Measurements from ENCODE around the gene CD81. TPM values are rescaled to one million over a fixed set of nuclear protein-coding genes. Genes with fewer than 3 reads are reported as not detected.
"Not testable (repeated sequence)": the region's sequence is repeated elsewhere in the genome, so short reads cannot be mapped to it uniquely, and the experiment has no call there.

CD81 gene
- total RNA-seq, 4 donors from 2014 or later, result 110 to 265 (median 125) TPM

DNA sequence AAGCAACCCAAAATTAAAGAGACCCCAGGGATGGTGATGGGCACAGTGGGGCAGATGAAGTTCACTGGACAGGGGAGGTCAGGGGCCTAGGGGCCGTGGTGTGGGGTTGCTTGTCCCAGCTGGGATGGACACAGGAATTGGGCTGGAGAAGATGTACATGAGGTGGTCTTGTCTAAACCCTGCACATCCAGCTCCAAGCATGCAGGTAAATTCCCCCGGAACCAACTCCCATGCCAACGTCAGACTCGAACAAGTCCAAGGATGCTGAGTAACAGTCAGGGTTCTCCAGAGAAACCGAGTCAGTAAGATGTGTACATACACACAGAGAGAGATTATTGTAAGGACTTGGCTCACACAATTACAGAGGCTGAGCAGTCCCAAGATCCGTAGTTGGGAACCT lies 46.4 kb upstream of the CD81 start:
- Histone ChIP-seq H3K4me3 (no peak overlapping the region), H3K27me3 (peaks cover 0 to 33% (median 0%) of the 10 kb centered on the region in 4 donors), H3K4me1 (peaks cover 9 to 57% (median 13%) of the 10 kb centered on the region in 3 donors), H3K27ac (no peak overlapping the region), H3K36me3 (no peaks in the 10 kb centered on the region), H3K9me3 (peaks cover 0 to 15% (median 13%) of the 10 kb centered on the region in 3 donors)
- 91 to 97% methylated on average over 5 to 6 of the region's 6 CpGs for WGBS, 2 donors
- intact Hi-C loops (cut with DNase I), result no loop called here
- TF ChIP-seq, protein P1, sequence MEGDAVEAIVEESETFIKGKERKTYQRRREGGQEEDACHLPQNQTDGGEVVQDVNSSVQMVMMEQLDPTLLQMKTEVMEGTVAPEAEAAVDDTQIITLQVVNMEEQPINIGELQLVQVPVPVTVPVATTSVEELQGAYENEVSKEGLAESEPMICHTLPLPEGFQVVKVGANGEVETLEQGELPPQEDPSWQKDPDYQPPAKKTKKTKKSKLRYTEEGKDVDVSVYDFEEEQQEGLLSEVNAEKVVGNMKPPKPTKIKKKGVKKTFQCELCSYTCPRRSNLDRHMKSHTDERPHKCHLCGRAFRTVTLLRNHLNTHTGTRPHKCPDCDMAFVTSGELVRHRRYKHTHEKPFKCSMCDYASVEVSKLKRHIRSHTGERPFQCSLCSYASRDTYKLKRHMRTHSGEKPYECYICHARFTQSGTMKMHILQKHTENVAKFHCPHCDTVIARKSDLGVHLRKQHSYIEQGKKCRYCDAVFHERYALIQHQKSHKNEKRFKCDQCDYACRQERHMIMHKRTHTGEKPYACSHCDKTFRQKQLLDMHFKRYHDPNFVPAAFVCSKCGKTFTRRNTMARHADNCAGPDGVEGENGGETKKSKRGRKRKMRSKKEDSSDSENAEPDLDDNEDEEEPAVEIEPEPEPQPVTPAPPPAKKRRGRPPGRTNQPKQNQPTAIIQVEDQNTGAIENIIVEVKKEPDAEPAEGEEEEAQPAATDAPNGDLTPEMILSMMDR (IDR thresholded peaks at IDR 0.05), result no peak
- TF ChIP-seq POLR2A (IDR thresholded peaks at IDR 0.05), result no peak
- no peak for DNase-seq

- Histone ChIP-seq H3K9me3 (peaks cover 0 to 15% (median 13%) of the 10 kb centered on the region in 3 donors), H3K36me3 (no peaks in the 10 kb centered on the region), H3K4me1 (peaks cover 9 to 57% (median 12%) of the 10 kb centered on the region in 3 donors), H3K4me3 (no peak overlapping the region), H3K27ac (no peak overlapping the region), H3K27me3 (peaks cover 0 to 33% (median 0%) of the 10 kb centered on the region in 4 donors)
- no peak for DNase-seq
- intact Hi-C loops (cut with DNase I), result no loop called here
- WGBS, 2 donors, result 63 to 84% methylated on average over 3 to 5 of the region's 5 CpGs
- TF ChIP-seq, protein P1 (IDR thresholded peaks at IDR 0.05), result no peak
- no peak for TF ChIP-seq POLR2A (IDR thresholded peaks at IDR 0.05)
These were observed 45.7 kb upstream of the CD81 start for GRCh38 chr11:2331404-2331803.

- H3K9me3 ChIP-seq, result peaks cover 0 to 15% (median 13%) of the 10 kb centered on the region in 3 donors
- intact Hi-C loops (cut with DNase I); DNase-seq; H3K27ac ChIP-seq; H3K36me3 ChIP-seq; H3K4me3 ChIP-seq: not testable (repeated sequence)
- H3K27me3 ChIP-seq, result peaks cover 0 to 24% (median 0%) of the 10 kb centered on the region in 4 donors
- WGBS, 2 donors, result no CpG with 5 or more reads among the region's 29 CpGs
- H3K4me1 ChIP-seq, result peaks cover 0 to 55% (median 3%) of the 10 kb centered on the region in 3 donors
These were observed 44.5 kb upstream of the CD81 start for GRCh38 chr11:2332569-2332968.

GRCh38 chr11:2333486-2334205 lies 43.5 kb upstream of the CD81 start:
- peaks cover 0 to 55% (median 3%) of the 10 kb centered on the region in 3 donors for H3K4me1 ChIP-seq

DNA sequence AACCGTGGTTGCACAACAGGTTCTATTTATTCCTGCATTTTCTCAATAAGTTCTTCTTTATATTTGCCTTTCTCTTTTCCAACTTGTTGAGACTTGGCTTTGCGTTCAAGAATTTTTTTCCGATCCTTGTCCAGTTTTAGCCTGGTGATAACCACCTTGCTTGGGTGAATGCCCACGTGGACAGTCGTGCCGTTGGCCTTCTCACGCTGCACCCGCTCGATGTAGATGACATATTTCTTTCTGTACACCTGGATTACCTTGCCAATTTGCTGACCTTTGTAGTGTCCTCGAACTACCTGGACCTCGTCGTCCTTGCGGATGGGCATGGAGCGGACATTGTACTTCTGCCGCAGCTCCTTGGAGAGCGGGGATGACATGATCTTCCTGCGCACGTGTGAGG lies 41.8 kb upstream of the CD81 start:
- DNase-seq; intact Hi-C loops (cut with DNase I); H3K27me3 ChIP-seq; H3K4me3 ChIP-seq; H3K36me3 ChIP-seq: not testable (repeated sequence)
- Histone ChIP-seq H3K27ac (peak overlapping the region in 1 of 4 donors; percentile 25), H3K9me3 (peaks cover 0 to 15% (median 13%) of the 10 kb centered on the region in 3 donors), H3K4me1 (peaks cover 0 to 48% (median 0%) of the 10 kb centered on the region in 3 donors)
- WGBS, 2 donors, result 53 to 83% methylated on average over 9 to 18 of the region's 18 CpGs

More at GRCh38 chr11:2333486-2334205, 43.5 kb upstream of the CD81 start:
- H3K4me3 ChIP-seq; intact Hi-C loops (cut with DNase I); DNase-seq; H3K27ac ChIP-seq; H3K36me3 ChIP-seq: not testable (repeated sequence)
- Histone ChIP-seq H3K27me3 (peaks cover 0 to 17% (median 0%) of the 10 kb centered on the region in 4 donors), H3K9me3 (peaks cover 0 to 15% (median 13%) of the 10 kb centered on the region in 3 donors)
- 0 to 67% methylated on average over 1 of the region's 4 CpGs for WGBS, 2 donors

DNA sequence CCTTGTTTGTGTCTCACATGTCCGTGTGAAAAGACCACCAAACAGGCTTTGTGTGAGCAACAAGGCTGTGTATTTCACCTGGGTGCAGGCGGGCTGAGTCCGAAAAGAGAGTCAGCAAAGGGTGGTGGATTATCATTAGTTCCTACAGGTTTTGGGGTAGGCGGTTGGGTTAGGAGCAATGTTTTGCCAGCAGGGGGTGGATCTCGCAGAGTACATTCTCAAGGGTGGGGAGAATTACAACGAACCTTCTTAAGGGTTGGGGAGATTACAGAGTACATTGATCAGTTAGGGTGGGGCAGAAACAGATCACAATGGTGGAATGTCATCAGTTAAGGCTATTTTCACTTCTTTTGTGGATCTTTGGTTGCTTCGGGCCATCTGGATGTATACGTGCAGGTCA lies 38.4 kb upstream of the CD81 start:
- 56 to 67% methylated on average over 8 of the region's 8 CpGs for WGBS, 2 donors
- H3K9me3 ChIP-seq; DNase-seq; intact Hi-C loops (cut with DNase I); H3K27me3 ChIP-seq; H3K4me3 ChIP-seq; H3K36me3 ChIP-seq: not testable (repeated sequence)
- Histone ChIP-seq H3K4me1 (peaks cover 0 to 48% (median 0%) of the 10 kb centered on the region in 3 donors), H3K27ac (peak overlapping the region in 3 of 4 donors; percentile 5 to 56 (median 40))

DNA sequence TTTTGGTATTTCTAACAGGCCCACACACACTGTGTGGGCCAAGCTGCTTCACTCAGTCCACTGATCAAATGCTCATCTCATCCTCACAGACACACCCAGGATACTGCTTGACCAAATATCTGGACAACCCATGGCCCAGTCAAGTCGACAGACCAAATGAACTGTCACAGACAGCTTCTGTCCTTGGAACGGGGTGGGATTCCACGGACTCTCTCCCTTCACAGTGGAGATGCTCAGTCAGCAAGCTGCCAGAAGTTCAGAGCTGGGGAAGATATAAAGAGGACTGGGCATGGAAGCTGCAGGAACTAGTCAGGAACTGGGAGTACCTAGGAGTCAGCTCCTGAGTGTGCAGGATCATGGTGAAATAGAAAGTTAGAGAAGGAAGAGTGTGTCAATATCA lies 34.6 kb upstream of the CD81 start:
- H3K9me3 ChIP-seq, result no peaks in the 10 kb centered on the region
- H3K27me3 ChIP-seq, result peaks cover 0 to 4% (median 0%) of the 10 kb centered on the region in 4 donors
- H3K27ac ChIP-seq, result no peak overlapping the region
- DNase-seq, result no peak
- H3K4me1 ChIP-seq, result peaks cover 0 to 19% (median 0%) of the 10 kb centered on the region in 3 donors
- no peak overlapping the region for H3K4me3 ChIP-seq
- 92% methylated on average over 2 of the region's 3 CpGs; no CpG with 5 or more reads in 1 of the 2 donors for WGBS, 2 donors
- H3K36me3 ChIP-seq, result no peaks in the 10 kb centered on the region
- intact Hi-C loops (cut with DNase I), result no loop called here
- TF ChIP-seq, protein P1 (IDR thresholded peaks at IDR 0.05), result no peak
- TF ChIP-seq POLR2A (IDR thresholded peaks at IDR 0.05), result no peak
